ENCODE data around the gene SERBP1. TPM values are rescaled to one million over a fixed set of nuclear protein-coding genes. Genes with fewer than 3 reads are reported as not detected.
"Not testable (repeated sequence)": the region's sequence is repeated elsewhere in the genome, so short reads cannot be mapped to it uniquely, and the experiment has no call there.

SERBP1 gene
- total RNA-seq, 1 experiment from 2014 or later: 312 TPM

GRCh38 chr1:67415041-67415440 is 15.2 kb downstream of the SERBP1 start:
- TF ChIP-seq CTCF (conservative IDR thresholded peaks at IDR 0.05) (no peak), EZH2 (IDR thresholded peaks at IDR 0.05; ENCODE audit: low read depth) (no peak)
- H3K27ac ChIP-seq: no peak overlapping the region
- H2AFZ ChIP-seq: no peak overlapping the region
- no peaks in the 10 kb centered on the region for H3K27me3 ChIP-seq (ENCODE audit: insufficient read depth, low read depth)
- ChIA-PET CTCF (no interaction called here), POLR2A (ENCODE audit: unreplicated experiment) (no interaction called here)
- H3K9me2 ChIP-seq (ENCODE audit: insufficient read depth): no peaks in the 10 kb centered on the region
- peaks cover 89% of the 10 kb centered on the region for H4K20me1 ChIP-seq (ENCODE audit: insufficient read depth)
- H3K4me2 ChIP-seq: no peak overlapping the region
- intact Hi-C loops (cut with micrococcal nuclease; ENCODE audit: unreplicated experiment): no loop called here
- H3F3A ChIP-seq (ENCODE audit: insufficient read depth, low read depth): peaks cover 55% of the 10 kb centered on the region; the same call in 1 of the 2 replicates
- DNase-seq: no peak
- H3K79me2 ChIP-seq (ENCODE audit: low read depth): peaks cover 78% of the 10 kb centered on the region
- H3K36me3 ChIP-seq (ENCODE audit: low read depth): peaks cover 71% of the 10 kb centered on the region
- no peaks in the 10 kb centered on the region for H3K4me1 ChIP-seq (replicated peaks; ENCODE audit: insufficient read depth)
- no TSS peak for BruUV-seq (replicated peaks)
- H3K4me3 ChIP-seq: no peak overlapping the region
- no peaks in the 10 kb centered on the region for H3K9me3 ChIP-seq (ENCODE audit: insufficient read depth, low read depth)

- Histone ChIP-seq H3K27ac (no peak overlapping the region), H3K4me3 (no peak overlapping the region), H3K36me3 (ENCODE audit: low read depth) (peaks cover 69% of the 10 kb centered on the region), H3K27me3 (ENCODE audit: insufficient read depth, low read depth) (no peaks in the 10 kb centered on the region), H3K9me2 (ENCODE audit: insufficient read depth) (no peaks in the 10 kb centered on the region), H4K20me1 (ENCODE audit: insufficient read depth) (peaks cover 85% of the 10 kb centered on the region), H3K9me3 (ENCODE audit: insufficient read depth, low read depth) (no peaks in the 10 kb centered on the region), H3F3A (ENCODE audit: insufficient read depth, low read depth) (peaks cover 58% of the 10 kb centered on the region), H2AFZ (no peak overlapping the region), H3K4me1 (replicated peaks; ENCODE audit: insufficient read depth) (no peaks in the 10 kb centered on the region), H3K4me2 (no peak overlapping the region), H3K79me2 (ENCODE audit: low read depth) (peaks cover 74% of the 10 kb centered on the region)
- no TSS peak for BruUV-seq (replicated peaks)
- TF ChIP-seq EZH2 (IDR thresholded peaks at IDR 0.05; ENCODE audit: low read depth): no peak
- TF ChIP-seq CTCF (conservative IDR thresholded peaks at IDR 0.05): no peak
- intact Hi-C loops (cut with micrococcal nuclease; ENCODE audit: unreplicated experiment): loop anchor here (5.0 kb wide), 1 partner anchor 67 kb away; no protein-coding TSS in a partner anchor
- ChIA-PET POLR2A (ENCODE audit: unreplicated experiment) (no interaction called here), CTCF (no interaction called here)
- DNase-seq: no peak
Measured at GRCh38 chr1:67414574-67414973, 15.6 kb downstream of the SERBP1 start.

DNA sequence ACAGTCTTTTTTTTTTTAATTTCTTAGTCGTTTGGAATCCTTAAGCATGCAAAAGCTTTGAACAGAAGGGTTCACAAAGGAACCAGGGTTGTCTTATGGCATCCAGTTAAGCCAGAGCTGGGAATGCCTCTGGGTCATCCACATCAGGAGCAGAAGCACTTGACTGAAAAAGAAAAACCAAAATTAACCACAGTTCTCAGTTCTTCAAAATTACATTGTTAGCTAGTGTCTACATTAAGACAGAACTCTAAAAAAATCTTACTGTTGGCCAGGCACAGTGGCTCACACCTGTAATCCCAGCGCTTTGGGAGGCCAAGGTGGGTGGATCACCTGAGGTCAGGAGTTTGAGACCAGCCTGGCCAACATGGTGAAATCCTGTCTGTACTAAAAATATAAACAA is 17.1 kb downstream of the SERBP1 start:
- H3F3A ChIP-seq (ENCODE audit: insufficient read depth, low read depth): peaks cover 58% of the 10 kb centered on the region
- H3K27ac ChIP-seq; H2AFZ ChIP-seq; DNase-seq; H3K9me3 ChIP-seq (ENCODE audit: insufficient read depth, low read depth); H3K4me2 ChIP-seq; CTCF ChIA-PET; H3K4me3 ChIP-seq; H3K27me3 ChIP-seq (ENCODE audit: insufficient read depth, low read depth); BruUV-seq (replicated peaks); H3K4me1 ChIP-seq (replicated peaks; ENCODE audit: insufficient read depth); H3K9me2 ChIP-seq (ENCODE audit: insufficient read depth): not testable (repeated sequence)
- H3K36me3 ChIP-seq (ENCODE audit: low read depth): peaks cover 62% of the 10 kb centered on the region
- intact Hi-C loops (cut with micrococcal nuclease; ENCODE audit: unreplicated experiment): loop anchor here (5.0 kb wide), 1 partner anchor 66 kb away; no protein-coding TSS in a partner anchor
- POLR2A ChIA-PET (ENCODE audit: unreplicated experiment): interaction anchor here (0.6 kb wide), 1 partner anchor 18 kb away, joined by 4 read pairs; no protein-coding TSS in a partner anchor
- peaks cover 59% of the 10 kb centered on the region for H3K79me2 ChIP-seq (ENCODE audit: low read depth)
- H4K20me1 ChIP-seq (ENCODE audit: insufficient read depth): peaks cover 78% of the 10 kb centered on the region

GRCh38 chr1:67408148-67408547 is 22.1 kb downstream of the SERBP1 start:
- CTCF ChIA-PET: interaction anchor here (0.9 kb wide), 1 partner anchor 198 kb away, joined by 3 read pairs; no protein-coding TSS in a partner anchor
- POLR2A ChIA-PET (ENCODE audit: unreplicated experiment): no interaction called here
- TF ChIP-seq EZH2 (IDR thresholded peaks at IDR 0.05; ENCODE audit: low read depth) (no peak), CTCF (conservative IDR thresholded peaks at IDR 0.05) (no peak)

More at GRCh38 chr1:67408148-67408547, 22.1 kb downstream of the SERBP1 start:
- no peaks in the 10 kb centered on the region for H3K9me2 ChIP-seq (ENCODE audit: insufficient read depth)
- H3K9me3 ChIP-seq (ENCODE audit: insufficient read depth, low read depth): no peaks in the 10 kb centered on the region
- no peak overlapping the region for H3K27ac ChIP-seq
- H3K4me3 ChIP-seq: no peak overlapping the region
- no peak overlapping the region for H2AFZ ChIP-seq
- H3K79me2 ChIP-seq (ENCODE audit: low read depth): peaks cover 11% of the 10 kb centered on the region; the same call in 1 of the 2 replicates
- no TSS peak for BruUV-seq (replicated peaks)
- H3K27me3 ChIP-seq (ENCODE audit: insufficient read depth, low read depth): no peaks in the 10 kb centered on the region
- H3K36me3 ChIP-seq (ENCODE audit: low read depth): peaks cover 29% of the 10 kb centered on the region
- DNase-seq: no peak
- H3K4me2 ChIP-seq: no peak overlapping the region
- intact Hi-C loops (cut with micrococcal nuclease; ENCODE audit: unreplicated experiment): no loop called here
- H3K4me1 ChIP-seq (replicated peaks; ENCODE audit: insufficient read depth): no peaks in the 10 kb centered on the region
- peaks cover 35% of the 10 kb centered on the region for H4K20me1 ChIP-seq (ENCODE audit: insufficient read depth)
- peaks cover 65% of the 10 kb centered on the region for H3F3A ChIP-seq (ENCODE audit: insufficient read depth, low read depth)
